GM23338 (cell line): ENCODE measurements around the gene APOBEC2. TPM values are rescaled to one million over a fixed set of nuclear protein-coding genes. Genes with fewer than 3 reads are reported as not detected.

Experiments
- ETS1 ChIP-seq: IDR thresholded peaks from 2 replicates; pipeline ENCODE4 v1.6.1; 2016; ENCODE audit warnings: antibody characterized with exemption
- EZH2phosphoT487 ChIP-seq: fragments of 200-600 bp; sonication (generic); IDR thresholded peaks from one replicate; pipeline ENCODE4 v1.8.1; 2018; ENCODE audit warnings: antibody characterized with exemption; ENCODE audit not compliant: unreplicated experiment
- REST ChIP-seq: IDR thresholded peaks from one replicate; pipeline ENCODE4 v1.6.1; 2018; ENCODE audit warnings: antibody characterized with exemption; ENCODE audit not compliant: unreplicated experiment
- STAT1 ChIP-seq: IDR thresholded peaks from one replicate; pipeline ENCODE4 v1.6.1; 2016; ENCODE audit warnings: antibody characterized with exemption; ENCODE audit not compliant: unreplicated experiment
- ZNF114 ChIP-seq: fragments of 250-450 bp; sonication (Bioruptor Pico); IDR thresholded peaks from 2 replicates; pipeline ENCODE4 v1.5.0; 2020; ENCODE audit warnings: mild to moderate bottlenecking, moderate library complexity
- ZNF331 ChIP-seq: fragments of 250-450 bp; sonication (Bioruptor Pico); IDR thresholded peaks from 2 replicates; pipeline ENCODE4 v1.5.0; 2020; ENCODE audit warnings: low read depth, mild to moderate bottlenecking, moderate library complexity
- ZNF462 ChIP-seq: fragments of 250-450 bp; sonication (Bioruptor Pico); IDR thresholded peaks from 2 replicates; pipeline ENCODE4 v1.5.0; 2020; ENCODE audit warnings: mild to moderate bottlenecking, moderate library complexity
- polyA plus RNA-seq: library from polyadenylated mRNA; unstranded; fragments of >200 nt; fragmentation: Nextera tagmentation; extraction: Ambion mirVana; gene quantifications from 2 replicates; pipeline ENCODE4 v1.2.1, GENCODE V29; 2016
- total RNA-seq: library from RNA; depleted of rRNA; stranded (reverse); fragments of >200 nt; shearing (Covaris generic); gene quantifications from 2 replicates; pipeline ENCODE4 v1.2.3, GENCODE V29; 2014

Gene APOBEC2
- total and polyA plus RNA-seq, 2 experiments from 2014 or later = 2.4 TPM; not detected in 1

- TF ChIP-seq ZNF462 = no peak
- no peak for TF ChIP-seq EZH2phosphoT487
- TF ChIP-seq ETS1 = no peak
- no peak for TF ChIP-seq ZNF331 (CRISPR knock-in tag)
- TF ChIP-seq ZNF114 = no peak
- TF ChIP-seq STAT1 = no peak
- no peak for TF ChIP-seq REST
Observed at GRCh38 chr6:41054511-41054910, 1.5 kb downstream of the APOBEC2 start (continued).
